HCT116 (cell line): ENCODE measurements around the gene IPO7. TPM values are rescaled to one million over a fixed set of nuclear protein-coding genes. Genes with fewer than 3 reads are reported as not detected.
"Not testable (repeated sequence)": the region's sequence is repeated elsewhere in the genome, so short reads cannot be mapped to it uniquely, and the experiment has no call there.

Experiments used
- ATAC-seq: fragments of 200-7000 bp; cut with Tn5 transposase; 2 replicates; pipeline ENCODE4 v1.9.1; 2020; ENCODE audit warnings: mild to moderate bottlenecking, moderate library complexity
- BruUV-seq: library from RNA; stranded (reverse); fragments of 400-500 nt; replicated peaks from 2 replicates; lab custom pipeline; 2021; lab: Mats Ljungman, UMichigan
- CTCF ChIA-PET: fragments of 300-600 bp; sonication (Branson Sonifier 250); formaldehyde crosslinking; loops from one replicate; lab custom pipeline; 2021; ENCODE audit warnings: antibody characterized with exemption; lab: Charles Lee
- POLR2A ChIA-PET: fragments of 300-600, 350-600 bp; sonication (Branson Sonifier 250); formaldehyde crosslinking; loops from one replicate; lab custom pipeline; 2021; ENCODE audit warnings: antibody characterized with exemption; lab: Charles Lee
- RAD21 ChIA-PET, 2 experiments: fragments of 300-600 bp; sonication (Branson Sonifier 250); formaldehyde crosslinking; loops; one replicate each; lab custom pipeline; 2023; ENCODE audit warnings: low total read pairs in 2 of 2; ENCODE audit not compliant: uncharacterized antibody in 2 of 2, unreplicated experiment in 2 of 2, low non-redundant PET in 1 of 2; lab: Charles Lee
- DNase-seq: peaks from one replicate; pipeline ENCODE4 v3.0.0-alpha.2; 2010; ENCODE audit warnings: low read depth, low spot score
- H2AFZ ChIP-seq: fragments of 200-600 bp; shearing (Covaris generic), sonication (generic); 2 replicates; pipeline ENCODE4 v1.6.1; 2017; ENCODE audit warnings: low read depth, mixed run types, mixed read lengths, antibody characterized with exemption, low read length; ENCODE audit not compliant: poor library complexity, severe bottlenecking
- H3K27ac ChIP-seq: 2 replicates; pipeline ENCODE4 v1.5.1; 2012; ENCODE audit warnings: low read depth, low read length
- H3K27me3 ChIP-seq: fragments of 200-600 bp; sonication (generic); 2 replicates; pipeline ENCODE4 v1.6.1; 2016; ENCODE audit warnings: mixed run types, low read length, mixed read lengths; ENCODE audit not compliant: insufficient read depth
- H3K36me3 ChIP-seq, 2 experiments: fragments of 200-500 bp in 1 of 2; fragments of 200-600 bp in 1 of 2; sonication (Bioruptor generic) in 1 of 2; sonication (generic) in 1 of 2; 2 replicates each; pipeline versions ENCODE4 v1.5.1 to v1.6.1; 2014 to 2016; ENCODE audit warnings: low read length in 2 of 2, inconsistent platforms in 1 of 2, mixed read lengths in 1 of 2, mixed run types in 1 of 2; ENCODE audit not compliant: insufficient read depth in 2 of 2, control insufficient read depth in 1 of 2
- H3K4me1 ChIP-seq, 2 experiments: fragments of 200-600 bp in 1 of 2; sonication (generic) in 1 of 2; 2 replicates each; pipeline versions ENCODE4 v1.5.1 to v1.6.1; 2012 to 2017; ENCODE audit warnings: low read length in 2 of 2, inconsistent platforms in 1 of 2, mild to moderate bottlenecking in 1 of 2, mixed read lengths in 1 of 2, mixed run types in 1 of 2, moderate library complexity in 1 of 2; ENCODE audit not compliant: insufficient read depth in 2 of 2, control insufficient read depth in 1 of 2
- H3K4me2 ChIP-seq: fragments of 200-600 bp; sonication (generic); 2 replicates; pipeline ENCODE4 v1.6.1; 2017; ENCODE audit warnings: mixed run types, low read length, mixed read lengths
- H3K4me3 ChIP-seq, 2 experiments: fragments of 200-600 bp in 1 of 2; sonication (generic) in 1 of 2; replicated peaks in 1 of 2; 2 replicates each; pipeline ENCODE4 v1.5.1; 2011 to 2016; ENCODE audit warnings: low read length in 2 of 2, control low read depth in 1 of 2, low read depth in 1 of 2, mild to moderate bottlenecking in 1 of 2, mixed read lengths in 1 of 2, mixed run types in 1 of 2
- H3K79me2 ChIP-seq: fragments of 200-600 bp; sonication (generic); 2 replicates; pipeline ENCODE4 v1.6.1; 2017; ENCODE audit warnings: mild to moderate bottlenecking, mixed run types, low read length, moderate library complexity, mixed read lengths; ENCODE audit not compliant: insufficient read depth
- H3K9ac ChIP-seq: fragments of 200-600 bp; sonication (generic); 2 replicates; pipeline ENCODE4 v1.6.1; 2016; ENCODE audit warnings: low read length, mixed read lengths
- H3K9me2 ChIP-seq: fragments of 200-600 bp; sonication (generic), shearing (Covaris generic); 2 replicates; pipeline ENCODE4 v1.6.1; 2017; ENCODE audit warnings: mixed run types, mild to moderate bottlenecking, moderate library complexity; ENCODE audit not compliant: insufficient read depth
- H3K9me3 ChIP-seq, 2 experiments: fragments of 200-500 bp in 1 of 2; fragments of 200-600 bp in 1 of 2; sonication (Bioruptor generic) in 1 of 2; sonication (generic) in 1 of 2; 2 replicates each; pipeline ENCODE4 v1.6.1; 2014 to 2017; ENCODE audit warnings: low read length in 2 of 2, mixed read lengths in 2 of 2, inconsistent platforms in 1 of 2, low read depth in 1 of 2, mild to moderate bottlenecking in 1 of 2, mixed run types in 1 of 2, moderate library complexity in 1 of 2; ENCODE audit not compliant: control insufficient read depth in 1 of 2, insufficient read depth in 1 of 2
- H4K20me1 ChIP-seq: fragments of 200-600 bp; sonication (generic), shearing (Covaris generic); 2 replicates; pipeline ENCODE4 v1.6.1; 2017; ENCODE audit warnings: mixed run types, mild to moderate bottlenecking, moderate library complexity; ENCODE audit not compliant: insufficient read depth
- CBX3 ChIP-seq: IDR thresholded peaks from 2 replicates; pipeline ENCODE4 v1.6.1; 2012; ENCODE audit warnings: low read depth
- CEBPB ChIP-seq: IDR thresholded peaks from 2 replicates; pipeline ENCODE4 v1.6.1; 2012; ENCODE audit warnings: low read depth
- CTCF ChIP-seq, 3 experiments: fragments of 200-600 bp in 1 of 3; sonication (generic) in 1 of 3; IDR thresholded peaks in 2 of 3; conservative IDR thresholded peaks in 1 of 3; 2 replicates each; pipeline ENCODE4 v1.5.1; 2012 to 2017; ENCODE audit warnings: low read depth in 2 of 3, low read length in 2 of 3, antibody characterized with exemption in 1 of 3, borderline replicate concordance in 1 of 3, control low read depth in 1 of 3, mild to moderate bottlenecking in 1 of 3, mixed read lengths in 1 of 3, mixed run types in 1 of 3, moderate library complexity in 1 of 3; ENCODE audit not compliant: insufficient read depth in 1 of 3
- ELF1 ChIP-seq: IDR thresholded peaks from 2 replicates; pipeline ENCODE4 v1.6.1; 2012; ENCODE audit warnings: low read depth, borderline replicate concordance
- EZH2 ChIP-seq: fragments of 200-600 bp; sonication (generic); IDR thresholded peaks from 2 replicates; pipeline ENCODE4 v1.6.1; 2017; ENCODE audit warnings: antibody characterized with exemption, mixed run types
- FOSL1 ChIP-seq: IDR thresholded peaks from 2 replicates; pipeline ENCODE4 v1.6.1; 2012; ENCODE audit warnings: low read depth
- JUND ChIP-seq: IDR thresholded peaks from 2 replicates; pipeline ENCODE4 v1.6.1; 2012
- POLR2A ChIP-seq: IDR thresholded peaks from 2 replicates; pipeline ENCODE4 v1.7.0; 2011; ENCODE audit warnings: borderline replicate concordance; ENCODE audit not compliant: insufficient read depth, insufficient read length; ENCODE audit errors: extremely low read depth
- POLR2AphosphoS5 ChIP-seq: IDR thresholded peaks from 2 replicates; pipeline ENCODE4 v1.6.1; 2011; ENCODE audit warnings: mild to moderate bottlenecking, low read depth, low read length, moderate library complexity
- RAD21 ChIP-seq: IDR thresholded peaks from 2 replicates; pipeline ENCODE4 v1.6.1; 2012; ENCODE audit warnings: low read depth, mild to moderate bottlenecking
- REST ChIP-seq: IDR thresholded peaks from 2 replicates; pipeline ENCODE4 v1.6.1; 2012; ENCODE audit warnings: low read depth
- SIN3A ChIP-seq: IDR thresholded peaks from 2 replicates; pipeline ENCODE4 v1.6.1; 2012; ENCODE audit warnings: low read depth
- SRF ChIP-seq: IDR thresholded peaks from 2 replicates; pipeline ENCODE4 v1.6.1; 2012; ENCODE audit warnings: low read depth
- TCF7L2 ChIP-seq: IDR thresholded peaks from 2 replicates; pipeline ENCODE4 v1.7.0; 2011; ENCODE audit warnings: borderline replicate concordance, inconsistent platforms; ENCODE audit not compliant: insufficient read depth, insufficient read length; ENCODE audit errors: extremely low read depth
- YY1 ChIP-seq: IDR thresholded peaks from 2 replicates; pipeline ENCODE4 v1.6.1; 2011; ENCODE audit warnings: low read length, low read depth, moderate library complexity, mild to moderate bottlenecking; ENCODE audit not compliant: insufficient replicate concordance; ENCODE audit errors: extremely low read depth
- ZFX ChIP-seq: fragments of 450-650 bp; IDR thresholded peaks from 2 replicates; pipeline ENCODE4 v1.6.1; 2017
- intact Hi-C: fragments of 100-400 bp; cut with micrococcal nuclease; formaldehyde crosslinking; loops from 2 replicates; pipeline ENCODE4 v1.10.0; 2022
- total RNA-seq: library from RNA; stranded (reverse); gene quantifications from one replicate; pipeline ENCODE4 v1.2.1, GENCODE V29; 2021; ENCODE audit not compliant: unreplicated experiment

IPO7 gene
- total RNA-seq, 1 experiment from 2014 or later: 186 TPM

GRCh38 chr11:9347100-9347499, 37.4 kb upstream of the IPO7 start:
- Histone ChIP-seq H3K36me3 (no peaks in the 10 kb centered on the region), H4K20me1 (no peaks in the 10 kb centered on the region), H3K4me2 (no peak overlapping the region), H3K9me3 (no peaks in the 10 kb centered on the region), H3K9ac (no peak overlapping the region), H3K9me2 (no peaks in the 10 kb centered on the region), H3K27me3 (no peaks in the 10 kb centered on the region), H3K79me2 (no peaks in the 10 kb centered on the region), H3K4me3 (no peak overlapping the region), H3K27ac (no peak overlapping the region), H2AFZ (peak overlapping the region; percentile 16), H3K4me1 (peaks cover 0 to 14% of the 10 kb centered on the region in 2 experiments; a peak in 1 of 4 replicates)
- no peak for DNase-seq
- TF ChIP-seq SRF (no peak), CBX3 (no peak), EZH2 (no peak), POLR2AphosphoS5 (no peak), ELF1 (no peak), FOSL1 (no peak), JUND (no peak), CTCF (IDR thresholded peaks at IDR 0.05 in 2 of 3, conservative IDR thresholded peaks at IDR 0.05 in 1 of 3; ENCODE audit: borderline replicate concordance in 1 of 3, insufficient read depth in 1 of 3, low read depth in 2 of 3, low read length in 2 of 3) (no peak), TCF7L2 (no peak), REST (no peak), POLR2A (no peak), SIN3A (no peak), CEBPB (no peak), RAD21 (no peak), ZFX (no peak), YY1 (no peak)
- intact Hi-C loops: no loop called here
- POLR2A ChIA-PET: interaction anchor here (0.6 to 1.1 kb wide), 4 partner anchors 11 to 32 kb away, joined by 3 read pairs; no protein-coding TSS in a partner anchor
- no TSS peak for BruUV-seq
- ATAC-seq: no peak
- CTCF ChIA-PET: no interaction called here
- RAD21 ChIA-PET: no interaction called here

GRCh38 chr11:9347779-9348178, 36.7 kb upstream of the IPO7 start:
- H3K79me2 ChIP-seq, H3K4me3 ChIP-seq, intact Hi-C loops, H2AFZ ChIP-seq, CTCF ChIA-PET, H4K20me1 ChIP-seq, H3K36me3 ChIP-seq, H3K4me2 ChIP-seq, H3K9ac ChIP-seq, DNase-seq, BruUV-seq, H3K9me2 ChIP-seq, H3K27me3 ChIP-seq, RAD21 ChIA-PET, ATAC-seq, H3K27ac ChIP-seq, H3K9me3 ChIP-seq: not testable (repeated sequence)
- POLR2A ChIA-PET: interaction anchor here (0.6 kb wide), 1 partner anchor 16 kb away, joined by 3 read pairs; no protein-coding TSS in a partner anchor
- peaks cover 0 to 17% of the 10 kb centered on the region in 2 experiments; a peak in 1 of 4 replicates for H3K4me1 ChIP-seq
